ENCODE data around the gene HDAC7.

HDAC7 gene

DNA sequence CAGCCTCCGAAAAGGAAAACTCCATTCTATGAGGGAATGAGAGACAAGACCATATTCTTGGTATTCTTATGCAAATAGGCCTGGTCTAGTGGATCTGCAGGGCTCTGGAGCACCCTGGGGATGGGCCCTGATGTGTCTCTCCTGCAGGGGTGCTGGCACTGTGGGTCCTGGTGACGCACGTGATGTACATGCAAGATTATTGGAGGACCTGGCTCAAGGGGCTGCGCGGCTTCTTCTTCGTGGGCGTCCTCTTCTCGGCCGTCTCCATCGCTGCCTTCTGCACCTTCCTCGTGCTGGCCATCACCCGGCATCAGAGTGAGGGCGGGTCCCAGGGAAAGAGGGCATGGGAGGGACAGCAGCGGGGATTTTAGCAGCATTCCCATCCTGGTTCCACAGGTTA, 40.8 kb downstream of the HDAC7 start:
- DNase-seq (ENCODE audit: low read depth in 2 of 2): no peak

GRCh38 chr12:47777741-47778558, 41.8 kb downstream of the HDAC7 start:
- no peak for DNase-seq (ENCODE audit: low read depth in 2 of 2)

GRCh38 chr12:47777151-47777550, 42.6 kb downstream of the HDAC7 start:
- no peak for DNase-seq (ENCODE audit: low read depth in 2 of 2)

- DNase-seq (ENCODE audit: low read depth in 2 of 2): no peak
Observed at GRCh38 chr12:47776471-47777143, 43.1 kb downstream of the HDAC7 start.

GRCh38 chr12:47775100-47775911, 44.4 kb downstream of the HDAC7 start:
- DNase-seq (ENCODE audit: low read depth in 2 of 2): no peak

- DNase-seq (ENCODE audit: low read depth in 2 of 2): no peak
Observed at GRCh38 chr12:47774663-47775062, 45.0 kb downstream of the HDAC7 start.

- DNase-seq (ENCODE audit: low read depth in 2 of 2): no peak
Observed at GRCh38 chr12:47773858-47774580, 45.7 kb downstream of the HDAC7 start.

DNA sequence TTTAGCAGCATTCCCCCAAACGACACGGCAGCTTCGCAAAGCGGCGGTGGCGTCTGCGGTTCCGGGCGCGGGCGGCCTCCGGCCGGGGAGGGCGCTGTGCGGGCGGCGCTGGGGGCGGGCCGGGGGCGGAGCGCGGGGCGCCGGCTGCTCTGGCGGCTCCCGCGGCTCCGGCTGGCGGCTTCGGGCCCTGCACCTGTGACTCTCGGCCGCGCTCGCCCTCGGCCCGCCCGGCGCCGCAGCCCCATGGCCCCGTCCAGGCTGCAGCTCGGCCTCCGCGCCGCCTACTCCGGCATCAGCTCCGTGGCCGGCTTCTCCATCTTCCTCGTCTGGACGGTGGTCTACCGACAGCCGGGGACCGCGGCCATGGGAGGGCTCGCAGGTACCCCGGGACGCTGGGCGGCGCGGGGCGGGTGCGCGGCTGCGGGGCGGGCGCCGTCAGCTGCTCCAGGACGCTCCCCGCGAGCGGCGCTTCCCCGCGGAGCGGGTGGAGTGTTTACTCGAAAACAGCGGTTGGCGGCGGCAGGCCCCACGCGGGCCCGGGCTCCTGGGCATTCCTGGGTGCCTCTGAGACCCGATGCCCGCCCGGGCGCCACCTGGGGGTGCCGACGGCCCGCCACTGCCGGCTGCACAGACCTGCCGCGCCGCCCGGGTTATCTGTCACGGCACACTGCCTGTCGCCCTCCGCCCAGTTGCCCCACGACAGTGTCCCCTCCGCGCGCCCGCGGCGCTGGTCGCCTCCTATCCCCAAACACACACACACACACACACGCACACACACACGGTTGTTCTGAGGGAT, 46.4 kb downstream of the HDAC7 start, which contains the start of gene SLC48A1:
Gene SLC48A1, plus strand, starts transcription at position 177 of the 796 bp plus-strand sequence. Its CDS starts 67 bp downstream, at position 244.
- DNase-seq (ENCODE audit: low read depth in 2 of 2): peak; percentile 29 to 41

GRCh38 chr12:47772738-47773061, 47.0 kb downstream of the HDAC7 start:
- DNase-seq (ENCODE audit: low read depth in 2 of 2): no peak

- no peak for DNase-seq (ENCODE audit: low read depth in 2 of 2)
Observed at GRCh38 chr12:47772094-47772660, 47.5 kb downstream of the HDAC7 start.

- DNase-seq (ENCODE audit: low read depth in 2 of 2): no peak
Observed at GRCh38 chr12:47771304-47771703, 48.4 kb downstream of the HDAC7 start.

- no peak for DNase-seq (ENCODE audit: low read depth in 2 of 2)
Observed at GRCh38 chr12:47770086-47770726, 49.5 kb downstream of the HDAC7 start.

- no peak for DNase-seq (ENCODE audit: low read depth in 2 of 2)
Observed at GRCh38 chr12:47769234-47770085, 50.2 kb downstream of the HDAC7 start.

GRCh38 chr12:47768323-47768811, 51.3 kb downstream of the HDAC7 start:
- DNase-seq (ENCODE audit: low read depth in 2 of 2): no peak

DNA sequence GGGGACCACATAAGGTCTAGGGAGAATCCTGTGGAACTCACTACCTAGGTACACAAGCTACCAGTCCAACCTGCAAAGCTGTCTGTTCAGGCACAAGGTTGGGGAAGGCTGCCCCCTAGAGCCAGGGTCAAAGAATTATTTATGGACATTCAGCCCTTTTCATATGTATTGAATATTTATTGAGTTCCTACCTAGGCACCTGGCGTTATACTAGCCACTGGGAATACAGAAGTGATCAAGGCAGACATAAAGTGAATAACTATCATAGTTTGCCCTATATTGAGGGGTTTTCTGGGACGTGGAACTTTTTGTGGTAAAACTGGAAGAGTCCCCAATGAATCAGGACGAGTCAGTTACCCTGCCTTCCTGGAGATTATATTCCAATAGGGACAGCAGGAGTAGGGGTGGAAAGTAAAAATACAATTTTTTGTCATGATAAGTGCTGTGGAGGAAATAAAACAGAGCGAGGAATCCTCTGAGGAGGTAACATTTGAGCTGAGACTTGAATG, 52.4 kb downstream of the HDAC7 start:
- DNase-seq (ENCODE audit: low read depth in 2 of 2): peak; percentile 48 to 50

- DNase-seq (ENCODE audit: low read depth in 2 of 2): no peak
Observed at GRCh38 chr12:47766502-47767215, 53.0 kb downstream of the HDAC7 start.

GRCh38 chr12:47763481-47764346, 56.0 kb downstream of the HDAC7 start:
- no peak for DNase-seq (ENCODE audit: low read depth in 2 of 2)

Data from activated CD8-positive, alpha-beta memory T cell treated with anti-CD3 and anti-CD28 coated beads for 4 hours (primary cell).